NCI-H446 (cell line): ENCODE results near the gene SPTBN5.
"Not testable (repeated sequence)": the region's sequence is repeated elsewhere in the genome, so short reads cannot be mapped to it uniquely, and the experiment has no call there.

ENCODE experiments used
- DNase-seq, 2 experiments: peaks; one replicate each; lab custom pipeline; 2025; lab: John Stamatoyannopoulos, UW

SPTBN5 gene

GRCh38 chr15:41844814-41845213 lies 49.0 kb downstream of the SPTBN5 start:
- no peak for DNase-seq

GRCh38 chr15:41843571-41843970 lies 50.3 kb downstream of the SPTBN5 start:
- no peak for DNase-seq

- DNase-seq: no peak
Measured at GRCh38 chr15:41842229-41842628, 51.6 kb downstream of the SPTBN5 start.

- DNase-seq: no peak
Measured at GRCh38 chr15:41841131-41841530, 52.7 kb downstream of the SPTBN5 start.

- DNase-seq: no peak
Measured at GRCh38 chr15:41840673-41841072, 53.2 kb downstream of the SPTBN5 start.

GRCh38 chr15:41839781-41840491 lies 53.9 kb downstream of the SPTBN5 start:
- DNase-seq: no peak

GRCh38 chr15:41838400-41838897 lies 55.4 kb downstream of the SPTBN5 start, which contains the start of gene PLA2G4B:
Gene PLA2G4B (plus strand): TSS chr15:41838847. CDS start chr15:41838914, 67 bp downstream.
- peak in 1 of 2 experiments; percentile 14 for DNase-seq

GRCh38 chr15:41836713-41837454 lies 57.0 kb downstream of the SPTBN5 start:
- no peak for DNase-seq

- no peak for DNase-seq
Measured at GRCh38 chr15:41836073-41836472, 57.8 kb downstream of the SPTBN5 start.

- no peak for DNase-seq
Measured at GRCh38 chr15:41834096-41834495, 59.8 kb downstream of the SPTBN5 start.

- DNase-seq: no peak
Measured at GRCh38 chr15:41832875-41833274, 61.0 kb downstream of the SPTBN5 start.

- DNase-seq: no peak
Measured at GRCh38 chr15:41832208-41832607, 61.6 kb downstream of the SPTBN5 start.

GRCh38 chr15:41831291-41831690 lies 62.6 kb downstream of the SPTBN5 start:
- not testable (repeated sequence) for DNase-seq

GRCh38 chr15:41829959-41830646 lies 63.8 kb downstream of the SPTBN5 start:
- no peak for DNase-seq

GRCh38 chr15:41828807-41829141 lies 65.1 kb downstream of the SPTBN5 start:
- no peak for DNase-seq

GRCh38 chr15:41827880-41828806 lies 65.7 kb downstream of the SPTBN5 start, which contains the start of gene JMJD7:
Gene JMJD7 (plus strand): TSS chr15:41828092. CDS start chr15:41828125, 33 bp downstream.
- peak; percentile 54 to 89 for DNase-seq

- DNase-seq: no peak
Measured at GRCh38 chr15:41827290-41827879, 66.5 kb downstream of the SPTBN5 start.

- no peak for DNase-seq
Measured at GRCh38 chr15:41825572-41826535, 68.0 kb downstream of the SPTBN5 start.

GRCh38 chr15:41825145-41825544 lies 68.7 kb downstream of the SPTBN5 start:
- no peak for DNase-seq
